ENCODE results near the gene NF2. TPM values are rescaled to one million over a fixed set of nuclear protein-coding genes. Genes with fewer than 3 reads are reported as not detected.

The NF2 gene
- total RNA-seq, 1 experiment from 2014 or later = 40.5 TPM

- DNase-seq (ENCODE audit: low spot score) = no peak
- no TSS peak for BruUV-seq (replicated peaks)
- TF ChIP-seq CTCF (conservative IDR thresholded peaks at IDR 0.05; ENCODE audit: low read depth, low read length) (no peak), EZH2 (IDR thresholded peaks at IDR 0.05; ENCODE audit: borderline replicate concordance, low read depth, low read length, poor library complexity, severe bottlenecking) (no peak)
- H3K9me3 ChIP-seq (ENCODE audit: low read depth, low read length, poor library complexity, severe bottlenecking) = no peaks in the 10 kb centered on the region
- intact Hi-C loops (cut with micrococcal nuclease; ENCODE audit: unreplicated experiment) = no loop called here
- ChIA-PET POLR2A (ENCODE audit: low non-redundant PET) (no interaction called here), CTCF (no interaction called here)
- no peaks in the 10 kb centered on the region for H3K27me3 ChIP-seq (replicated peaks; ENCODE audit: insufficient read depth, low read depth, low read length, poor library complexity)
- peaks cover 22% of the 10 kb centered on the region for H3K36me3 ChIP-seq (ENCODE audit: insufficient read depth, low read length, poor library complexity, severe bottlenecking)
- no peaks in the 10 kb centered on the region for H3K4me1 ChIP-seq (ENCODE audit: insufficient read depth, low read length, poor library complexity, severe bottlenecking)
- no peak overlapping the region for H3K27ac ChIP-seq (ENCODE audit: low read depth, low read length, poor library complexity, severe bottlenecking)
- H3K4me3 ChIP-seq (ENCODE audit: low read depth, low read length, poor library complexity, severe bottlenecking) = no peak overlapping the region
These were observed 34.3 kb upstream of the NF2 start for GRCh38 chr22:29569011-29569678.

- Histone ChIP-seq H3K4me1 (ENCODE audit: insufficient read depth, low read length, poor library complexity, severe bottlenecking) (no peaks in the 10 kb centered on the region), H3K9me3 (ENCODE audit: low read depth, low read length, poor library complexity, severe bottlenecking) (no peaks in the 10 kb centered on the region), H3K4me3 (ENCODE audit: low read depth, low read length, poor library complexity, severe bottlenecking) (no peak overlapping the region), H3K36me3 (ENCODE audit: insufficient read depth, low read length, poor library complexity, severe bottlenecking) (peaks cover 22% of the 10 kb centered on the region), H3K27me3 (replicated peaks; ENCODE audit: insufficient read depth, low read depth, low read length, poor library complexity) (no peaks in the 10 kb centered on the region), H3K27ac (ENCODE audit: low read depth, low read length, poor library complexity, severe bottlenecking) (no peak overlapping the region)
- DNase-seq (ENCODE audit: low spot score) = no peak
- no TSS peak for BruUV-seq (replicated peaks)
- TF ChIP-seq CTCF (conservative IDR thresholded peaks at IDR 0.05; ENCODE audit: low read depth, low read length) (no peak), EZH2 (IDR thresholded peaks at IDR 0.05; ENCODE audit: borderline replicate concordance, low read depth, low read length, poor library complexity, severe bottlenecking) (no peak)
- ChIA-PET POLR2A (ENCODE audit: low non-redundant PET) (no interaction called here), CTCF (no interaction called here)
- intact Hi-C loops (cut with micrococcal nuclease; ENCODE audit: unreplicated experiment) = no loop called here
These were observed 33.0 kb upstream of the NF2 start for GRCh38 chr22:29570456-29570855.

DNA sequence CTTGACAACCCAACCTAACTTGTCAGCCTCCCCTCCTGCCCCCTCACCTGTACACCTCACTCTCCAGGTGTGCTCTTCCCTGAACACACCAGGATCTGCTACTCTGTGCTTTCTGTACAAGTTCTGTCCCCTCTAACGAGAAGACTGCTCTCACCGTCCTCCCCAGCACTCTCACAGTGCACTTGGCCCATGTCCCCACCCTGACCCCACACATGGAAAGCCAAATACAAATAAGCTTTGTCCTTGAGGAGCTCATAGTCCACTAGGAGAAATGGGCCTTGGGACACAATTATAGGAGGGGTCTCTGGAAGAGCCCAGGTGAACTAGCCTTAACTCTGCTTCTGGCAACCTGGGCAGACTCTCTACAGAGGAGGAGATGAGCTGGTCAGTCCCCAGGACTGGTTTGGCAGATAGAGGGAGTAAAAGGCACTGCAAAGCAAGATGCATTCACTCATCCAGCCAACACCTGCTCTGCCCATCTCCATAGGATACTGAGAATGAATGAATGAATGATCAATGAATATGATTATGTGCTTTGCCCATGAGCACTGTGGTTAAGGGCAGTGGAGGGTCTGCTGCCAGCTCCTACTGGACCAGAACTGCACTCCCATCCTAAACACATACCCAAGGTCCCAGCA is 32.4 kb upstream of the NF2 start:
- no TSS peak for BruUV-seq (replicated peaks)
- ChIA-PET CTCF (no interaction called here), POLR2A (ENCODE audit: low non-redundant PET) (no interaction called here)
- Histone ChIP-seq H3K27ac (ENCODE audit: low read depth, low read length, poor library complexity, severe bottlenecking) (no peak overlapping the region), H3K9me3 (ENCODE audit: low read depth, low read length, poor library complexity, severe bottlenecking) (no peaks in the 10 kb centered on the region), H3K4me1 (ENCODE audit: insufficient read depth, low read length, poor library complexity, severe bottlenecking) (no peaks in the 10 kb centered on the region), H3K36me3 (ENCODE audit: insufficient read depth, low read length, poor library complexity, severe bottlenecking) (peaks cover 22% of the 10 kb centered on the region), H3K27me3 (replicated peaks; ENCODE audit: insufficient read depth, low read depth, low read length, poor library complexity) (no peaks in the 10 kb centered on the region), H3K4me3 (ENCODE audit: low read depth, low read length, poor library complexity, severe bottlenecking) (no peak overlapping the region)
- TF ChIP-seq CTCF (conservative IDR thresholded peaks at IDR 0.05; ENCODE audit: low read depth, low read length) (no peak), EZH2 (IDR thresholded peaks at IDR 0.05; ENCODE audit: borderline replicate concordance, low read depth, low read length, poor library complexity, severe bottlenecking) (no peak)
- no peak for DNase-seq (ENCODE audit: low spot score)
- intact Hi-C loops (cut with micrococcal nuclease; ENCODE audit: unreplicated experiment) = no loop called here
